SJCRH30 (cell line): ENCODE measurements around the gene ZNF618. TPM values are rescaled to one million over a fixed set of nuclear protein-coding genes. Genes with fewer than 3 reads are reported as not detected.

Experiments used
- DNase-seq, 2 experiments: peaks; one replicate each; pipeline ENCODE4 v3.0.0-alpha.2; 2015 to 2020
- H3K27ac ChIP-seq: fragments of 250-450 bp; sonication (Bioruptor Pico); 2 replicates; pipeline ENCODE4 v1.5.1; 2020; ENCODE audit warnings: mild to moderate bottlenecking, moderate library complexity
- H3K27me3 ChIP-seq: fragments of 250-450 bp; sonication (Bioruptor Pico); 2 replicates; pipeline ENCODE4 v1.5.1; 2020; ENCODE audit warnings: mild to moderate bottlenecking, moderate library complexity
- H3K36me3 ChIP-seq: fragments of 250-450 bp; sonication (Bioruptor Pico); 2 replicates; pipeline ENCODE4 v1.5.1; 2020; ENCODE audit warnings: mild to moderate bottlenecking, moderate library complexity
- H3K4me1 ChIP-seq: fragments of 250-450 bp; sonication (Bioruptor Pico); 2 replicates; pipeline ENCODE4 v1.5.1; 2020; ENCODE audit warnings: mild to moderate bottlenecking, moderate library complexity
- H3K4me3 ChIP-seq: fragments of 250-450 bp; sonication (Bioruptor Pico); 2 replicates; pipeline ENCODE4 v1.5.1; 2020; ENCODE audit warnings: mild to moderate bottlenecking, moderate library complexity
- H3K9me3 ChIP-seq: fragments of 250-450 bp; sonication (Bioruptor Pico); replicated peaks from 2 replicates; pipeline ENCODE4 v1.5.1; 2020; ENCODE audit warnings: mild to moderate bottlenecking, moderate library complexity
- total RNA-seq: library from RNA; depleted of rRNA; stranded (reverse); fragments of >200 nt; shearing (Covaris generic); gene quantifications from 2 replicates; pipeline ENCODE4 v1.2.3, GENCODE V29; 2014; rRNA removed

The ZNF618 gene
- total RNA-seq = 16.1 and 19.3 TPM in 2 replicates

DNA sequence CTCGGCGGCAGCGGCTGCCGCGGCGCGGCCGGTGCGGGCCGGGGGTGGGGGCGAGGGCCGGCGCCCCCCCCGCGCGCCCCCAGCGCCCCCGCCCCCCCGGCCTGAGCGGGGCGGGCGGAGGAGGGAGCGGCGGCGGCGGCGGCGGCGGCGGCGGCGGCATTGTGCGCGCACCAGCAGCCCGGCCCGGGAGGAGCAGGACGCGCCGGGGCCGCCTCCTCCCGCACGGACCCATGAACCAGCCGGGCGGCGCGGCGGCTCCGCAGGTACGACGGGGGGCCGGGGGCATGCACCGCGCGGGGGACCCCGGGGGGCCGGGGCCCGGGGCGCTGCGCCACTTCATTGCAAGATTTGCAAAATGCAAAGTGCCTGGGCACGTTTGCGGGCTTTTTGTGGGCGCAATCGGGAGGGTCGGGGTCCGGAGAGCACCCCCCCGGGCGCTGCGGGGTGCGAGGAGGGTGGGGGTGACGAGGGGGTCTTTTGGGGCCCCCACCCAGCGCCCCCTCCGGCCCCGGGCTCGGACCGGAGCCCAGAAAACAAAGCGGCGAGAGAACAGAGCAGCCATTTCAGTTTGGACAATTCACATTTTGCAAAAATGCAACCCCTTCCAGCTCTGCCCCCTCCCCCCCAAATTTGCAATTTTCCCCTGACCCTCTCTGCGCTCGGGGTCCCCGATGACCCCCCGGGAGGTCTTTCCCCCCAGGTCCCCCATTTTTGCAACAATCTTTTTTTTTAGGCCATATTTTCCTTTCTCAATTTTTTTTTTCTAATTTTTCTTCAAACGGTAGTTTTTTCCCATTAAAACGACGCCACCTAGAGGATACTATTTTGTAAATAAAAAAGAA, at the start of gene ZNF618:
Gene ZNF618 (plus strand): TSS at position 159 of the 842 bp plus-strand sequence. CDS start 72 bp downstream, at position 231.
- Histone ChIP-seq H3K27me3 (peaks cover 5% of the 10 kb centered on the region), H3K36me3 (0 out of 2 replicates have a peak, but pooled peaks cover 3% of the 10 kb centered on the region), H3K27ac (peak within 1 kb of the TSS; percentile 85)

DNA sequence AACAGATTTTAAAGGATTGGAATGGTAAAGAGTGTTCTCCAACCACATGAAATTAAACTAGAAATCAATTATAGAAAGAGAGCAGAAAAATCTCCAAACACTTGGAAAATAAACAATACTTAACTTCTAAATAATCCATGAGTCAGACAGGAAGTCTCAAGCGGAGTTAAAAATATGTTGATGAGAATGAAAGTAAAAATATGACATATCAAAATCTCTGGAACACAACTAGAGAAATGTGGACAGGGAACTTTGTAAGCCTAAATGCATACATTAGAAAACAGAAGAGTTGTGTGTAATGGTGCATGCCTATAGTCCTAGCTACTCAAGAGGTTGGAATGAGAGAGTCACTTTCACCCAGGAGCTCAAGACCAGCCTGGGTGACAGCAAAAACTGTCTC, 47.9 kb upstream of the ZNF618 start:
- Histone ChIP-seq H3K9me3 (0 out of 2 replicates have a peak, but pooled peaks cover under 1% of the 10 kb centered on the region), H3K4me1 (no peaks in the 10 kb centered on the region), H3K27me3 (no peaks in the 10 kb centered on the region), H3K4me3 (no peak overlapping the region), H3K36me3 (0 out of 2 replicates have a peak, but pooled peaks cover 2% of the 10 kb centered on the region), H3K27ac (no peak overlapping the region)
- no peak for DNase-seq

More for the DNA sequence above, at the start of gene ZNF618:
- peak; percentile 47 to 60 for DNase-seq
- Histone ChIP-seq H3K4me3 (peak within 1 kb of the TSS; percentile 99), H3K9me3 (no peaks in the 10 kb centered on the region), H3K4me1 (peaks cover 3% of the 10 kb centered on the region; the same call in 1 of the 2 replicates)

GRCh38 chr9:113837334-113837733, 38.8 kb upstream of the ZNF618 start:
- DNase-seq = no peak
- no peaks in the 10 kb centered on the region; the same call in 1 of the 2 replicates for H3K27me3 ChIP-seq
- H3K9me3 ChIP-seq = 0 out of 2 replicates have a peak, but pooled peaks cover 3% of the 10 kb centered on the region

GRCh38 chr9:113842086-113842485, 34.0 kb upstream of the ZNF618 start:
- H3K9me3 ChIP-seq = peaks cover 14% of the 10 kb centered on the region
- H3K36me3 ChIP-seq = no peaks in the 10 kb centered on the region
- H3K27ac ChIP-seq = no peak overlapping the region
- no peak for DNase-seq
- H3K4me3 ChIP-seq = no peak overlapping the region
- no peaks in the 10 kb centered on the region; the same call in 1 of the 2 replicates for H3K27me3 ChIP-seq
- H3K4me1 ChIP-seq = no peaks in the 10 kb centered on the region

More at GRCh38 chr9:113837334-113837733, 38.8 kb upstream of the ZNF618 start:
- no peaks in the 10 kb centered on the region for H3K4me1 ChIP-seq
- no peaks in the 10 kb centered on the region for H3K36me3 ChIP-seq
- H3K4me3 ChIP-seq = no peak overlapping the region
- no peak overlapping the region for H3K27ac ChIP-seq

GRCh38 chr9:113844466-113844865, 31.6 kb upstream of the ZNF618 start:
- Histone ChIP-seq H3K4me1 (no peaks in the 10 kb centered on the region), H3K4me3 (no peak overlapping the region), H3K9me3 (peaks cover 14% of the 10 kb centered on the region), H3K27me3 (no peaks in the 10 kb centered on the region), H3K27ac (no peak overlapping the region), H3K36me3 (no peaks in the 10 kb centered on the region)
- no peak for DNase-seq

- Histone ChIP-seq H3K4me3 (no peak overlapping the region), H3K27ac (no peak overlapping the region), H3K4me1 (no peaks in the 10 kb centered on the region), H3K36me3 (no peaks in the 10 kb centered on the region), H3K9me3 (peaks cover 11% of the 10 kb centered on the region; the same call in 1 of the 2 replicates), H3K27me3 (no peaks in the 10 kb centered on the region)
- DNase-seq = no peak
These were observed 24.8 kb upstream of the ZNF618 start for GRCh38 chr9:113851359-113851758.

- Histone ChIP-seq H3K36me3 (no peaks in the 10 kb centered on the region), H3K4me3 (no peak overlapping the region), H3K27me3 (no peaks in the 10 kb centered on the region), H3K9me3 (0 out of 2 replicates have a peak, but pooled peaks cover 6% of the 10 kb centered on the region), H3K4me1 (no peaks in the 10 kb centered on the region), H3K27ac (no peak overlapping the region)
- DNase-seq = no peak
These were observed 24.2 kb upstream of the ZNF618 start for GRCh38 chr9:113851873-113852272.

GRCh38 chr9:113853333-113853732, 22.8 kb upstream of the ZNF618 start:
- Histone ChIP-seq H3K4me3 (no peak overlapping the region), H3K9me3 (0 out of 2 replicates have a peak, but pooled peaks cover 5% of the 10 kb centered on the region), H3K4me1 (no peaks in the 10 kb centered on the region), H3K36me3 (no peaks in the 10 kb centered on the region), H3K27me3 (no peaks in the 10 kb centered on the region), H3K27ac (no peak overlapping the region)
- DNase-seq = peak; percentile 23 to 41

DNA sequence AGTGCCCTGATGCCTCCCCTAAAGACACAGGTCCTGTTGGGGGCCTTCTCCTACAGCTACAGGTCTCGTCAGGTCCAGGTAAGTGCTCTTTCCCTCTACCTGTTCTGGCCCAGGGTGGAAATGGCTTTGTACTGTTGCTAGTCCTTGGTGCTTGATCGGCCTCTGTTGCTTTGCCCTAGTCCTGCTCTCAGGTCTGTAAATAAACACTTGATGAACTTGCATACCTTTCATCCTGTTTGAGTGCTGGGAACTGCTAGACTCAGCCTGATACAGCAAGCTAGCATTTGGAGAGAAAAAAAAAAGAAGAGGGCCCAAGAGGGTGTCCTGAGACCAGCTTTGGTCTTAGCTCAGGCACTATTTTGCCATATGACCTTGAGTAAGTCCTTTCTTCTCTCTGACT, 21.8 kb upstream of the ZNF618 start:
- no peak overlapping the region for H3K4me3 ChIP-seq
- H3K9me3 ChIP-seq = peaks cover 5% of the 10 kb centered on the region; the same call in 1 of the 2 replicates
- no peaks in the 10 kb centered on the region for H3K27me3 ChIP-seq
- no peak for DNase-seq
- H3K27ac ChIP-seq = no peak overlapping the region
- no peaks in the 10 kb centered on the region for H3K4me1 ChIP-seq
- H3K36me3 ChIP-seq = no peaks in the 10 kb centered on the region

GRCh38 chr9:113857875-113858274, 18.2 kb upstream of the ZNF618 start:
- Histone ChIP-seq H3K4me3 (no peak overlapping the region), H3K27ac (no peak overlapping the region), H3K4me1 (no peaks in the 10 kb centered on the region), H3K9me3 (no peaks in the 10 kb centered on the region; the same call in 1 of the 2 replicates), H3K27me3 (no peaks in the 10 kb centered on the region), H3K36me3 (no peaks in the 10 kb centered on the region)
- no peak for DNase-seq

GRCh38 chr9:113858282-113858681, 17.8 kb upstream of the ZNF618 start:
- Histone ChIP-seq H3K4me1 (no peaks in the 10 kb centered on the region), H3K4me3 (no peak overlapping the region), H3K27me3 (no peaks in the 10 kb centered on the region), H3K9me3 (no peaks in the 10 kb centered on the region; the same call in 1 of the 2 replicates), H3K27ac (no peak overlapping the region), H3K36me3 (no peaks in the 10 kb centered on the region)
- no peak for DNase-seq

- H3K4me3 ChIP-seq = no peak overlapping the region
- H3K27me3 ChIP-seq = no peaks in the 10 kb centered on the region; the same call in 1 of the 2 replicates
- H3K9me3 ChIP-seq = no peaks in the 10 kb centered on the region; the same call in 1 of the 2 replicates
- no peak for DNase-seq
- no peaks in the 10 kb centered on the region for H3K36me3 ChIP-seq
- no peaks in the 10 kb centered on the region for H3K4me1 ChIP-seq
- no peak overlapping the region for H3K27ac ChIP-seq
These were observed 12.8 kb upstream of the ZNF618 start for GRCh38 chr9:113863345-113863744.

DNA sequence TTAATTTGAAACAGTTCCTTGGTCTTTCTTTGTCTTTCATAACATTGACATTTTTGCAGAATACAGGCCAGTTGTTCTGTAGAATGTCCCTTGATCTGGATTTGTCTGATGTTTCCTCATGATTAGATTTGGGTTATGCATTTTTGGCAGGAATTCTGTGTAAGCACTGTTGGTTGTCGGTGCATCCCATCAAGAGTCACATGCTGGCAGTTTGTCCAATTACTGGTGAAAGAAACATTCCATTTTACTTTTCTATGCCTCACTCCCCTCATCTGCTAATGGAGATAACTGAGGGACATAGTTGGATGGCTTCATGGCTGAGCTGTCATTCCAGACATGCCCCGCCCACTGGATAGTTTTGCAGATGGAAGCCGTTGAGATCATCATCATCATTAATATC, 7.6 kb upstream of the ZNF618 start:
- H3K27me3 ChIP-seq = peaks cover 2% of the 10 kb centered on the region; the same call in 1 of the 2 replicates
- H3K4me1 ChIP-seq = no peaks in the 10 kb centered on the region
- H3K4me3 ChIP-seq = no peak overlapping the region
- H3K36me3 ChIP-seq = no peaks in the 10 kb centered on the region
- DNase-seq = no peak
- H3K27ac ChIP-seq = no peak overlapping the region
- H3K9me3 ChIP-seq = no peaks in the 10 kb centered on the region

- DNase-seq = no peak
- no peaks in the 10 kb centered on the region for H3K9me3 ChIP-seq
- no peak overlapping the region for H3K27ac ChIP-seq
- peaks cover 1% of the 10 kb centered on the region; the same call in 1 of the 2 replicates for H3K4me1 ChIP-seq
- no peak overlapping the region for H3K4me3 ChIP-seq
- H3K27me3 ChIP-seq = peaks cover 7% of the 10 kb centered on the region
- H3K36me3 ChIP-seq = no peaks in the 10 kb centered on the region
These were observed 3.5 kb upstream of the ZNF618 start for GRCh38 chr9:113872485-113873143.

- peaks cover 7% of the 10 kb centered on the region for H3K27me3 ChIP-seq
- H3K4me3 ChIP-seq = no peak overlapping the region
- DNase-seq = no peak
- H3K36me3 ChIP-seq = no peaks in the 10 kb centered on the region
- peaks cover 3% of the 10 kb centered on the region; the same call in 1 of the 2 replicates for H3K4me1 ChIP-seq
- no peak overlapping the region for H3K27ac ChIP-seq
- H3K9me3 ChIP-seq = no peaks in the 10 kb centered on the region
These were observed 2.7 kb upstream of the ZNF618 start for GRCh38 chr9:113873446-113873845.
